MV-4-11 (cell line): ENCODE results near the gene LPP.

Experiments used
- DNase-seq: peaks from one replicate; lab custom pipeline; 2025; lab: John Stamatoyannopoulos, UW

LPP gene

GRCh38 chr3:188829576-188829975, 675.6 kb downstream of the LPP start:
- DNase-seq = peak; percentile 40

GRCh38 chr3:188830893-188831292, 676.9 kb downstream of the LPP start:
- peak; percentile 83 for DNase-seq

- no peak for DNase-seq
Measured at GRCh38 chr3:188832146-188832545, 678.2 kb downstream of the LPP start.

GRCh38 chr3:188832961-188833721, 679.2 kb downstream of the LPP start:
- DNase-seq = no peak

- DNase-seq = peak; percentile 17
Measured at GRCh38 chr3:188834349-188834748, 680.4 kb downstream of the LPP start.

DNA sequence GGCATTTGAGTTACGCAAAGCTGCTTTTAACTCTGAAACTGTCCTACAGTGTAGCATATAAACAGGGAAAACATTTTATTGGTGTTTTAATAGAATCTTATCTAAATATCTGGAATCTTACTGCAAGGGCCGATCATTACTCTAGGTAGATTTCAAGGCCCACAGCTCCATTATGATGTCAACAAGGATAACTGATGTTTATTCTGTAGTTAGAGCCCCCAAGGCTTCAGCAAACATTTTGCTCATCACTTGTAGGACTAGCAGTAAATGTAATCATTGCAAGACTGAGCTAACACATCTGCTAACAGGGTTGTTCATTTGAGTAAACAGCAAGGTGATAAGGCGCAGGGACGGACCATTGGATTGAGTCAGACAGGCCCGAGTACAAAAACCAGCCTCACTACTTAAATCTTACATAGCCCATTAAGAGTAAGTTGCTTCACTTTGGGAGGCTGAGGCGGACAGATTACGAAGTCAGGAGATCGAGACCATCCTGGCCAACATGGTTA, 685.3 kb downstream of the LPP start:
- no peak for DNase-seq

DNA sequence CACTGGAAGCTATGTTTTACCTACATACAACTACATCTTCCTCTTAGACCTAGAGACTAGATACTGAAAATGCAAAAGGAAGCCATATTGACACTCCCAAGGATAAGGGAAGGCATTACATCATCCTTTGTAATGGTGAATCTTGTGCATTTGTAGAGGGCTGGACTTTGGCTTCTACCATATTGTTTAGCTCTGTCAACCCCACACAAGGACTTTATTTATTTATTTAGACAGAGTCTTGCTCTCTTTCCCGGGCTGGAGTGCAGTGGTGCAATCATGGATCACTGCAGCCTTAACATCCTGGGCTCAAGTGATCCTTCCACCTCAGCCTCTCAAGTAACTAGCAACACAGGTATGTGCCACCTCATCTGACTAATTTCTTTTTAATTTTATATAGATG, 686.3 kb downstream of the LPP start:
- no peak for DNase-seq

- DNase-seq = no peak
Measured at GRCh38 chr3:188841906-188842305, 687.9 kb downstream of the LPP start.

DNA sequence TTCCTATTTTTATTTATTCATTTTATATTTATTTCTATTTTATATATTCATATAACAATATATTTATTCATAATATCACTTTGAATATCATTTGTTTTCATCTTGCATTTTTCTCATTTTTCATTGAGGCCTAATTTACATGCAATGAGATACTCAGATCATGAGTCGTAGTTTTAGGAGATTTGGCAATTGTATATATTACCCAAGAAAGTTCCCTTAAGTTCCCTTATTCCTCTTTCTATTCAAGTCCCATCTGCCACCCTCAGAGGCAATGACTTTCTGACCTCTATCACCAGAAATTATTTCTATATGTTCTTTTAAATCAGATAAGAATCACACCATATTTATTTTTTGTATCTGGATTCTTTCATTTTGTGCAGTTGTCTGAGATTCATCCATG, 688.7 kb downstream of the LPP start:
- peak; percentile 89 for DNase-seq

DNA sequence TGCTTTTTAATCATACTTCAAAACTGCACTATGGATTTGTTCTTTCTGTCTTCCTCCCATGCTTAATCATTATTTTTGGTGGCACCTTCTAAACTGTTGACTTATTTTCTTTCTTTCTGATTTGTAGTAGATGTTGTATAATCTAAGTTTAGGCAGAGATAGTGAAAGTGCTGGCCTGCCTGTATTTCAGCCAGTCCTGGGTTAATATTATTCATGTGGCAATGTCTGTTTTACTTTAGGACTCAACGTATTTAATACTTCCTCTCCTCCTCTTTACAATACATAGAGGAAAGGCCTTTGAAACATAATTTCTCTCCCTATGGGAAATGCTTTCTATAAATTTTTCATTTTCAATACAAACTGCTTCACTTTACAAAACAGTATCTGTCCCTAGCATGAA, 690.1 kb downstream of the LPP start:
- DNase-seq = no peak

DNA sequence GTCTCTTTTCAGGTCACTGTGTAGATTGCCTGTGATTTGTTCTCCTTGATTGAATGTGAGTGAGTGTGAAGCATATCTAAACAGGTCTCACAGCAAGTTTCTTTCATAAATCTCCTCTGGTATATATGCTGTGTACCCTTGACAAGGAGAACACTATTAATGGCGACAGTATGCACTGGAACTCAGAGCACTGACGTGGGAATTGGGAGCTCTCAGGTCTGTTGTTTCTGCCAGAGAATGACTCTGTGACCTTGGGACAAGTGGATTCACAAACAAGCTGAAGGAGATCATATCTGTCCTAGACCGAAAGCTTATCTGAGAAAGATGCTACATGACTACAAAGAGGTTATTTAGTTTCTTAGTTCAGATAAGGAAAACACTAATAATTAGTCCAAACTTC, 691.6 kb downstream of the LPP start:
- DNase-seq = no peak

- no peak for DNase-seq
Measured at GRCh38 chr3:188848947-188849346, 695.0 kb downstream of the LPP start.

- no peak for DNase-seq
Measured at GRCh38 chr3:188853856-188854771, 700.2 kb downstream of the LPP start.

DNA sequence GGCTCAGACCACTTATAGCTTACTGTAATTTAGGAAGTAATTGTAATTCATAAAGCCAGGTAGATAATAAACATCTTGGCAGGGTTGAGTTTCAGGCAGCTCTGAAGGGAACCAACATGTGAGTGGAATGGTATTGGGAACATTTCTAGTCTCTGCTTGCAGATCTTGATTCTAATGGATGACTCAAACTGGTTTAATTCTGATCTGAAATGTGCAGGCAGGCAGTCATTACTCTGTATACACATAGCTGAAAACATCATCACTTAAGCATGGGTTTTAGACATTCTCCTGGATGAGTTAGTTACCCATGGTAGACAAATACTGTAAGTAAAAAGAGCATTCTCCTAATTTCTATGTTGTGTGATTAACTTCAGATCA, 700.8 kb downstream of the LPP start:
- DNase-seq = no peak

DNA sequence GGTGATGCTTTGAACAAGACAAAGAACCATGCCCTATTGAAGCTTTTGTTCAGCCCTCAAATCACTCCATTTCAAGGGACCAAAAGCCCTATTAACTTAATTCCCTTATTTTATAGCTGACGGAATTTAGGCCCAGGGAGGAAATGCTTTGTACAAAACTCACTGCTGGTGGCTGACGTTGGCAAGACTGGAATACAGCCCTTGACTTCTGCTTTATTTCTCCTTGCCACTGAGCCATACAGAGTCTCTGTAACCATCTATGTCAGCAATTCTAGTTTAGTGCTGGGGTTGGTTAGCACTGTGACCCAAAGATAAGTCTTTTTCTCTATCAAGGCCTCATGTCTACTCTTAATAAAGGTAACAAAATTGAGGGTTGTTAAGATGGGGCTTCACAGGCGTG, 701.7 kb downstream of the LPP start:
- DNase-seq = no peak

- no peak for DNase-seq
Measured at GRCh38 chr3:188860147-188860546, 706.2 kb downstream of the LPP start.

GRCh38 chr3:188861842-188862744, 708.1 kb downstream of the LPP start:
- DNase-seq = no peak

DNA sequence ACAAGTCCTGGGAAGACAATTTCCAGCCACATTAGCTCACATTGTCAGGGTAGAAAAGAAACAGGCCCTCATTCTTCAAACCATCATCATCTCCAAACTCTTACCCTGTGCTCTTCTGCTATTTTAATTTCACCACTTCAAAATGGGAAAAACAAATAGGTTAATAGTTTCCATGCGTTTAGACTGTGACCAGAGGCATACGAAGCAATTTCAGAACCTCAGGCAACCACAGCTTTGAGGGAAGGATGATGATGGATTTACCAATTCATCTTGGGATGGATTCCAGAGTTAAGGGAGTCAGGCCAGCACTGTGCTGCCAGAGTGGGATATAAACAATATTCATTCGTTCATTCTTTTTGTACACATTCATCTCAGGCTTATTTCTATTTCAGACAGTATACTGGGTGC, 710.0 kb downstream of the LPP start:
- DNase-seq = no peak

GRCh38 chr3:188867691-188868265, 713.8 kb downstream of the LPP start:
- no peak for DNase-seq

DNA sequence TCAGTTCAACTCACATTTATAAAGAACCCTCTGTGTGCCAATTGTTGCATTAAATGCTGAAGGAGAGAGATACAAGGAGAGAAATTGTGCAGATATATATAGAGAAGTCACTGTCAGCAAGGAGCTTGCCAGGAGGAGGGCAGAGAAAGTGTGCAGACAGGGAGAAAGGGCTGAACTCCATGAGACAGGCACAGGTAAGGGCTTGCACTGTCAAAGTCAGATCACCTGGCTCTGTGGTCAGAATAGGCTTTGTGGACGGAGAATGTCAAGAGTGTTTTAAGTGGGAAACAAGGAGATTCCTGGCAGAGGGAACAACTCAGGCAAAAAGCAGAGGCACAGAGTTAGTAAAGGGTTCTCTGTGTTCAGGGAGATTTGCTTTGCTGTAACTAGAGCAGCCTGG, 714.8 kb downstream of the LPP start:
- no peak for DNase-seq

DNA sequence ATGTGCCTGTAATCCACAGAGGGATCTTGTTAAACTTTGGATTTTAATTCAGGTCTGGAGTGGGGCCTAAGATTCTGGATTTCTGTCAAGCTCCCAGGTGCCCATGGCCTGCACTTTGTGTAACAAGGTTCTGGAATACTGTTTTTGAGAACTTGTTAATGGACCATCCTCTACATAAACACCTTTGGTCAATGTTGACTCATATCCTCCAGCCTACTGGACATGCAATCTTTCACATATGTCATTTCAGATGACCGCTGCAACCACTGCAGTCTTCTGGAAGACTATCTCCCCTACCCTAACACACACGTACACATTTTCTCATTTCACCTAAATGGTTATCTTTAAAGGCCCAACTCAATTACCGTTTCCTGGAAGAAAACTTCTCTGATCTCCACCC, 715.7 kb downstream of the LPP start:
- no peak for DNase-seq

- DNase-seq = no peak
Measured at GRCh38 chr3:188870431-188870830, 716.5 kb downstream of the LPP start.
